Neural crest cell (in vitro differentiated cells): Measurements from ENCODE around the gene CCDC85C. TPM values are rescaled to one million over a fixed set of nuclear protein-coding genes. Genes with fewer than 3 reads are reported as not detected.

Experiments used
- DNase-seq: peaks from one replicate; pipeline ENCODE4 v3.0.0; 2021; ENCODE audit warnings: low read depth, mixed read lengths, low spot score
- H3K27ac Mint-ChIP-seq: one replicate; pipeline ENCODE4 v1.8.0; 2021; ENCODE audit warnings: mild to moderate bottlenecking, mixed read lengths; ENCODE audit not compliant: unreplicated experiment
- H3K27me3 Mint-ChIP-seq: 2 replicates; pipeline ENCODE4 v1.8.0; 2021; ENCODE audit warnings: low read depth, mild to moderate bottlenecking, mixed read lengths
- H3K36me3 Mint-ChIP-seq: 2 replicates; pipeline ENCODE4 v1.8.0; 2021; ENCODE audit warnings: low read depth, mild to moderate bottlenecking, mixed read lengths
- H3K4me1 Mint-ChIP-seq: 2 replicates; pipeline ENCODE4 v1.8.0; 2021; ENCODE audit warnings: mixed read lengths
- H3K4me3 Mint-ChIP-seq: one replicate; pipeline ENCODE4 v1.8.0; 2021; ENCODE audit warnings: mild to moderate bottlenecking, mixed read lengths
- H3K9me3 Mint-ChIP-seq: 2 replicates; pipeline ENCODE4 v1.8.0; 2021; ENCODE audit warnings: mixed read lengths
- total RNA-seq: library from RNA; stranded (reverse); gene quantifications from 2 replicates; pipeline ENCODE4 v1.2.1, GENCODE V29; 2021
- TF ChIP-seq, protein P1 (sequence below): fragments of 200-600 bp; sonication (generic); conservative IDR thresholded peaks from 2 replicates; pipeline ENCODE4 v1.5.0; 2021; ENCODE audit warnings: antibody characterized with exemption, mild to moderate bottlenecking

CCDC85C gene
- total RNA-seq, 1 donor from 2014 or later, result 31.4 TPM

- Mint-ChIP-seq H3K27me3 (no peaks in the 10 kb centered on the region), H3K4me3 (no peak overlapping the region), H3K9me3 (no peaks in the 10 kb centered on the region), H3K27ac (no peak overlapping the region), H3K4me1 (no peaks in the 10 kb centered on the region), H3K36me3 (peaks cover 4% of the 10 kb centered on the region)
- TF ChIP-seq, protein P1, sequence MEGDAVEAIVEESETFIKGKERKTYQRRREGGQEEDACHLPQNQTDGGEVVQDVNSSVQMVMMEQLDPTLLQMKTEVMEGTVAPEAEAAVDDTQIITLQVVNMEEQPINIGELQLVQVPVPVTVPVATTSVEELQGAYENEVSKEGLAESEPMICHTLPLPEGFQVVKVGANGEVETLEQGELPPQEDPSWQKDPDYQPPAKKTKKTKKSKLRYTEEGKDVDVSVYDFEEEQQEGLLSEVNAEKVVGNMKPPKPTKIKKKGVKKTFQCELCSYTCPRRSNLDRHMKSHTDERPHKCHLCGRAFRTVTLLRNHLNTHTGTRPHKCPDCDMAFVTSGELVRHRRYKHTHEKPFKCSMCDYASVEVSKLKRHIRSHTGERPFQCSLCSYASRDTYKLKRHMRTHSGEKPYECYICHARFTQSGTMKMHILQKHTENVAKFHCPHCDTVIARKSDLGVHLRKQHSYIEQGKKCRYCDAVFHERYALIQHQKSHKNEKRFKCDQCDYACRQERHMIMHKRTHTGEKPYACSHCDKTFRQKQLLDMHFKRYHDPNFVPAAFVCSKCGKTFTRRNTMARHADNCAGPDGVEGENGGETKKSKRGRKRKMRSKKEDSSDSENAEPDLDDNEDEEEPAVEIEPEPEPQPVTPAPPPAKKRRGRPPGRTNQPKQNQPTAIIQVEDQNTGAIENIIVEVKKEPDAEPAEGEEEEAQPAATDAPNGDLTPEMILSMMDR, result no peak
- DNase-seq, result no peak
Measured at GRCh38 chr14:99451234-99451633, 152.8 kb downstream of the CCDC85C start.

DNA sequence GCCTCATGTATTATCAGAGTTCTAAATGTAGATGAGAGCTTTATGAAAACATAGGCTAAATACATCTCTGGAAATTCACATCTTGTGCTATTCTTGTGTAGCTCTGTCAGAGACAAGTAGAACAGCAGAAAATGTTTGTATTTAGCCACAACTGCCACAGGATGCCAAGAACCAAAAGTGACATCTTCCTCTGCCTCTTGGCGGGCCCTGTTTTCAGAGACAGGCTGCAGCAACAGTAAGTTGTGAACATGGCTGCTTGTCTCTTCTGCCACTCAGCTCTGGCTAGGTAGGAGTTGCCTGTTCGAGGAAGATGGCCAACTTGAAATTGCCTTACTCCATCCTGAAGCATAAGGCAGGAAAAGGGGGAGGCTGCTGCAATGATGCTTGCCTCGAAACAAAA lies 153.7 kb downstream of the CCDC85C start:
- Mint-ChIP-seq H3K4me1 (no peaks in the 10 kb centered on the region), H3K27ac (no peak overlapping the region), H3K36me3 (peaks cover 4% of the 10 kb centered on the region), H3K4me3 (no peak overlapping the region), H3K9me3 (no peaks in the 10 kb centered on the region), H3K27me3 (no peaks in the 10 kb centered on the region)
- no peak for DNase-seq
- TF ChIP-seq, protein P1, result no peak

Other genes with a start within 250 kb of the CCDC85C start
- 33.1 and 36.1 TPM in 2 replicates for gene SETD3, start 123.3 kb downstream of the CCDC85C start, total RNA-seq
- 69.6 and 71.8 TPM in 2 replicates for gene CCNK, start 122.8 kb downstream of the CCDC85C start, total RNA-seq
- gene HHIPL1, start 40.9 kb upstream of the CCDC85C start, total RNA-seq, result 2.3 and 2.5 TPM in 2 replicates
- 3.0 and 3.6 TPM in 2 replicates for gene CYP46A1, start 80.1 kb upstream of the CCDC85C start, total RNA-seq
- 36.7 and 40.1 TPM in 2 replicates for gene EML1, start 189.2 kb upstream of the CCDC85C start, total RNA-seq